Panc1 (cell line): ENCODE data around the gene ALKAL2.

Source experiments
- POLR2AphosphoS5 ChIP-seq: IDR thresholded peaks from 2 replicates; pipeline ENCODE4 v1.6.1; 2012; ENCODE audit warnings: mild to moderate bottlenecking, low read depth, low read length, moderate library complexity
- TF ChIP-seq, protein P1 (sequence below), 2 experiments: IDR thresholded peaks; 2 replicates each; pipeline ENCODE4 v1.6.1; 2011 to 2012; ENCODE audit warnings: low read depth in 2 of 2, control low read depth in 1 of 2, low read length in 1 of 2, mild to moderate bottlenecking in 1 of 2, moderate library complexity in 1 of 2; ENCODE audit not compliant: insufficient read depth in 1 of 2

- TF ChIP-seq, protein P1, sequence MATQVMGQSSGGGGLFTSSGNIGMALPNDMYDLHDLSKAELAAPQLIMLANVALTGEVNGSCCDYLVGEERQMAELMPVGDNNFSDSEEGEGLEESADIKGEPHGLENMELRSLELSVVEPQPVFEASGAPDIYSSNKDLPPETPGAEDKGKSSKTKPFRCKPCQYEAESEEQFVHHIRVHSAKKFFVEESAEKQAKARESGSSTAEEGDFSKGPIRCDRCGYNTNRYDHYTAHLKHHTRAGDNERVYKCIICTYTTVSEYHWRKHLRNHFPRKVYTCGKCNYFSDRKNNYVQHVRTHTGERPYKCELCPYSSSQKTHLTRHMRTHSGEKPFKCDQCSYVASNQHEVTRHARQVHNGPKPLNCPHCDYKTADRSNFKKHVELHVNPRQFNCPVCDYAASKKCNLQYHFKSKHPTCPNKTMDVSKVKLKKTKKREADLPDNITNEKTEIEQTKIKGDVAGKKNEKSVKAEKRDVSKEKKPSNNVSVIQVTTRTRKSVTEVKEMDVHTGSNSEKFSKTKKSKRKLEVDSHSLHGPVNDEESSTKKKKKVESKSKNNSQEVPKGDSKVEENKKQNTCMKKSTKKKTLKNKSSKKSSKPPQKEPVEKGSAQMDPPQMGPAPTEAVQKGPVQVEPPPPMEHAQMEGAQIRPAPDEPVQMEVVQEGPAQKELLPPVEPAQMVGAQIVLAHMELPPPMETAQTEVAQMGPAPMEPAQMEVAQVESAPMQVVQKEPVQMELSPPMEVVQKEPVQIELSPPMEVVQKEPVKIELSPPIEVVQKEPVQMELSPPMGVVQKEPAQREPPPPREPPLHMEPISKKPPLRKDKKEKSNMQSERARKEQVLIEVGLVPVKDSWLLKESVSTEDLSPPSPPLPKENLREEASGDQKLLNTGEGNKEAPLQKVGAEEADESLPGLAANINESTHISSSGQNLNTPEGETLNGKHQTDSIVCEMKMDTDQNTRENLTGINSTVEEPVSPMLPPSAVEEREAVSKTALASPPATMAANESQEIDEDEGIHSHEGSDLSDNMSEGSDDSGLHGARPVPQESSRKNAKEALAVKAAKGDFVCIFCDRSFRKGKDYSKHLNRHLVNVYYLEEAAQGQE (IDR thresholded peaks at IDR 0.05; ENCODE audit: insufficient read depth in 1 of 2, low read depth in 2 of 2, low read length in 1 of 2), result no peak
- TF ChIP-seq POLR2AphosphoS5, result no peak
Measured at GRCh38 chr2:275466-275865, 12.4 kb downstream of the ALKAL2 start.
